ENCODE measurements around the gene ANKRD13D. TPM values are rescaled to one million over a fixed set of nuclear protein-coding genes. Genes with fewer than 3 reads are reported as not detected.

Gene ANKRD13D
- total RNA-seq, 1 donor from 2014 or later: 40.8 TPM

- Mint-ChIP-seq H3K4me3 (ENCODE audit: unreplicated experiment) (no peak overlapping the region), H3K27ac (ENCODE audit: unreplicated experiment) (no peak overlapping the region), H3K27me3 (ENCODE audit: low read depth, unreplicated experiment) (peaks cover under 1% of the 10 kb centered on the region), H3K4me1 (ENCODE audit: low read depth, unreplicated experiment) (peaks cover 3% of the 10 kb centered on the region), H3K9me3 (ENCODE audit: unreplicated experiment) (no peaks in the 10 kb centered on the region), H3K36me3 (ENCODE audit: low read depth, unreplicated experiment) (peaks cover 5% of the 10 kb centered on the region)
- Histone ChIP-seq H4K20me1 (ENCODE audit: insufficient read depth, low read length) (no peaks in the 10 kb centered on the region), H3K4me3 (ENCODE audit: insufficient read depth, low read depth, low read length) (no peak overlapping the region), H3K27me3 (ENCODE audit: insufficient read depth, low read length) (no peaks in the 10 kb centered on the region), H3K4me2 (ENCODE audit: low read length) (no peak overlapping the region), H3K9me3 (ENCODE audit: insufficient read depth, low read depth, low read length) (no peaks in the 10 kb centered on the region), H3K79me2 (ENCODE audit: insufficient read depth, low read length) (no peaks in the 10 kb centered on the region), H2AFZ (ENCODE audit: low read depth, low read length) (no peak overlapping the region), H3K27ac (ENCODE audit: low read depth, low read length) (no peak overlapping the region), H3K9ac (ENCODE audit: low read length) (no peak overlapping the region), H3K4me1 (ENCODE audit: insufficient read depth, low read length) (peaks cover 2% of the 10 kb centered on the region), H3K36me3 (ENCODE audit: insufficient read depth, low read length) (no peaks in the 10 kb centered on the region)
- FAIRE-seq: no peak
- TF ChIP-seq EZH2 (IDR thresholded peaks at IDR 0.05; ENCODE audit: insufficient read depth, low read length) (no peak), CTCF (IDR thresholded peaks at IDR 0.05; ENCODE audit: insufficient read depth, low read depth, low read length) (no peak)
- DNase-seq (ENCODE audit: low read depth): no peak
These were observed 20.6 kb downstream of the ANKRD13D start for GRCh38 chr11:67309661-67310061.

GRCh38 chr11:67310246-67311050, 21.3 kb downstream of the ANKRD13D start:
- no peaks in the 10 kb centered on the region for H4K20me1 ChIP-seq (ENCODE audit: insufficient read depth, low read length)
- Mint-ChIP-seq H3K27me3 (ENCODE audit: low read depth, unreplicated experiment) (no peaks in the 10 kb centered on the region), H3K4me3 (ENCODE audit: unreplicated experiment) (no peak overlapping the region), H3K9me3 (ENCODE audit: unreplicated experiment) (no peaks in the 10 kb centered on the region), H3K4me1 (ENCODE audit: low read depth, unreplicated experiment) (no peaks in the 10 kb centered on the region), H3K27ac (ENCODE audit: unreplicated experiment) (no peak overlapping the region), H3K36me3 (ENCODE audit: low read depth, unreplicated experiment) (peaks cover 5% of the 10 kb centered on the region)
- H3K9me3 ChIP-seq (ENCODE audit: insufficient read depth, low read depth, low read length): no peaks in the 10 kb centered on the region
- no peak overlapping the region for H3K4me2 ChIP-seq (ENCODE audit: low read length)
- H2AFZ ChIP-seq (ENCODE audit: low read depth, low read length): no peak overlapping the region
- no peak for FAIRE-seq
- DNase-seq (ENCODE audit: low read depth): no peak
- no peaks in the 10 kb centered on the region for H3K36me3 ChIP-seq (ENCODE audit: insufficient read depth, low read length)
- no peak for TF ChIP-seq EZH2 (IDR thresholded peaks at IDR 0.05; ENCODE audit: insufficient read depth, low read length)
- TF ChIP-seq CTCF (IDR thresholded peaks at IDR 0.05; ENCODE audit: insufficient read depth, low read depth, low read length): no peak
- H3K27me3 ChIP-seq (ENCODE audit: insufficient read depth, low read length): no peaks in the 10 kb centered on the region
- H3K4me3 ChIP-seq (ENCODE audit: insufficient read depth, low read depth, low read length): no peak overlapping the region
- H3K79me2 ChIP-seq (ENCODE audit: insufficient read depth, low read length): no peaks in the 10 kb centered on the region
- no peaks in the 10 kb centered on the region for H3K4me1 ChIP-seq (ENCODE audit: insufficient read depth, low read length)
- no peak overlapping the region for H3K27ac ChIP-seq (ENCODE audit: low read depth, low read length)
- no peak overlapping the region for H3K9ac ChIP-seq (ENCODE audit: low read length)

- H3K9me3 Mint-ChIP-seq (ENCODE audit: unreplicated experiment): no peaks in the 10 kb centered on the region
- H3K36me3 Mint-ChIP-seq (ENCODE audit: low read depth, unreplicated experiment): peaks cover 5% of the 10 kb centered on the region
- no peak for DNase-seq (ENCODE audit: low read depth)
- Histone ChIP-seq H3K36me3 (ENCODE audit: insufficient read depth, low read length) (no peaks in the 10 kb centered on the region), H3K4me2 (ENCODE audit: low read length) (no peak overlapping the region), H3K9ac (ENCODE audit: low read length) (no peak overlapping the region), H3K27ac (ENCODE audit: low read depth, low read length) (no peak overlapping the region), H2AFZ (ENCODE audit: low read depth, low read length) (no peak overlapping the region), H4K20me1 (ENCODE audit: insufficient read depth, low read length) (no peaks in the 10 kb centered on the region), H3K4me3 (ENCODE audit: insufficient read depth, low read depth, low read length) (no peak overlapping the region), H3K9me3 (ENCODE audit: insufficient read depth, low read depth, low read length) (no peaks in the 10 kb centered on the region), H3K4me1 (ENCODE audit: insufficient read depth, low read length) (no peaks in the 10 kb centered on the region), H3K27me3 (ENCODE audit: insufficient read depth, low read length) (no peaks in the 10 kb centered on the region), H3K79me2 (ENCODE audit: insufficient read depth, low read length) (no peaks in the 10 kb centered on the region)
- no peak overlapping the region for H3K4me3 Mint-ChIP-seq (ENCODE audit: unreplicated experiment)
- no peaks in the 10 kb centered on the region for H3K27me3 Mint-ChIP-seq (ENCODE audit: low read depth, unreplicated experiment)
- no peak for FAIRE-seq
- no peaks in the 10 kb centered on the region for H3K4me1 Mint-ChIP-seq (ENCODE audit: low read depth, unreplicated experiment)
- TF ChIP-seq CTCF (IDR thresholded peaks at IDR 0.05; ENCODE audit: insufficient read depth, low read depth, low read length) (no peak), EZH2 (IDR thresholded peaks at IDR 0.05; ENCODE audit: insufficient read depth, low read length) (no peak)
- H3K27ac Mint-ChIP-seq (ENCODE audit: unreplicated experiment): no peak overlapping the region
These were observed 22.0 kb downstream of the ANKRD13D start for GRCh38 chr11:67311051-67311555.

Data from astrocyte (in vitro differentiated cells and primary cell).